DND-41 (cell line): ENCODE measurements around the gene STXBP5L.

Experiments
- ATAC-seq: fragments of 200-7000 bp; cut with Tn5 transposase; 3 replicates; pipeline ENCODE4 v1.9.1; 2021; ENCODE audit warnings: low read depth; ENCODE audit not compliant: insufficient read depth
- DNase-seq: peaks from one replicate; pipeline ENCODE4 v3.0.0-alpha.2; 2020
- H2AFZ ChIP-seq: 2 replicates; pipeline ENCODE4 v1.6.0; 2012; ENCODE audit warnings: low read depth, low read length
- H3K27ac ChIP-seq: 2 replicates; pipeline ENCODE4 v1.5.1; 2012; ENCODE audit warnings: low read length, inconsistent platforms
- H3K27me3 ChIP-seq: fragments of 200-600 bp; sonication (generic); 2 replicates; pipeline ENCODE4 v1.6.0; 2012; ENCODE audit warnings: low read length, mild to moderate bottlenecking, inconsistent platforms; ENCODE audit not compliant: insufficient read depth, poor library complexity
- H3K36me3 ChIP-seq: 2 replicates; pipeline ENCODE4 v1.5.1; 2012; ENCODE audit warnings: low read length, inconsistent platforms; ENCODE audit not compliant: insufficient read depth
- H3K4me1 ChIP-seq: 2 replicates; pipeline ENCODE4 v1.5.1; 2012; ENCODE audit warnings: mild to moderate bottlenecking, low read length; ENCODE audit not compliant: insufficient read depth
- H3K4me2 ChIP-seq: 2 replicates; pipeline ENCODE4 v1.6.0; 2012; ENCODE audit warnings: mild to moderate bottlenecking, moderate library complexity, low read length, inconsistent platforms; ENCODE audit not compliant: insufficient read depth
- H3K4me3 ChIP-seq, 2 experiments: fragments of 200-600 bp in 1 of 2; shearing (Covaris generic) in 1 of 2; 2 replicates each; pipeline ENCODE4 v1.5.1; 2012 to 2016; ENCODE audit warnings: inconsistent platforms in 2 of 2, low read length in 2 of 2, mild to moderate bottlenecking in 2 of 2, low read depth in 1 of 2, moderate library complexity in 1 of 2
- H3K79me2 ChIP-seq: 2 replicates; pipeline ENCODE4 v1.6.0; 2012; ENCODE audit warnings: low read length, inconsistent platforms; ENCODE audit not compliant: insufficient read depth
- H3K9ac ChIP-seq: 2 replicates; pipeline ENCODE4 v1.6.0; 2012; ENCODE audit warnings: low read depth, mild to moderate bottlenecking, inconsistent platforms, low read length, moderate library complexity
- H3K9me3 ChIP-seq: 2 replicates; pipeline ENCODE4 v1.5.1; 2012; ENCODE audit warnings: low read length, moderate library complexity, mild to moderate bottlenecking, inconsistent platforms; ENCODE audit not compliant: insufficient read depth, severe bottlenecking
- H4K20me1 ChIP-seq: 2 replicates; pipeline ENCODE4 v1.6.0; 2012; ENCODE audit warnings: low read length; ENCODE audit not compliant: insufficient read depth
- CTCF ChIP-seq: IDR thresholded peaks from 2 replicates; pipeline ENCODE4 v1.5.1; 2012; ENCODE audit warnings: borderline replicate concordance, low read length, moderate library complexity, mild to moderate bottlenecking; ENCODE audit not compliant: poor library complexity, severe bottlenecking; ENCODE audit errors: extremely low read depth
- EZH2 ChIP-seq: IDR thresholded peaks from 3 replicates; pipeline ENCODE4 v1.6.1; 2012; ENCODE audit warnings: borderline replicate concordance, low read depth, mild to moderate bottlenecking, moderate library complexity, low read length, inconsistent platforms; ENCODE audit not compliant: severe bottlenecking

STXBP5L gene

GRCh38 chr3:121295452-121295851 lies 387.4 kb downstream of the STXBP5L start:
- DNase-seq (no peak), ATAC-seq (no peak)
- Histone ChIP-seq H4K20me1 (no peaks in the 10 kb centered on the region), H3K27me3 (no peaks in the 10 kb centered on the region), H3K9me3 (no peaks in the 10 kb centered on the region), H3K9ac (no peak overlapping the region), H3K27ac (no peak overlapping the region), H3K4me1 (no peaks in the 10 kb centered on the region), H3K4me3 (no peak overlapping the region), H3K4me2 (no peak overlapping the region), H3K79me2 (no peaks in the 10 kb centered on the region), H2AFZ (no peak overlapping the region), H3K36me3 (no peaks in the 10 kb centered on the region)
- TF ChIP-seq CTCF = no peak
- no peak for TF ChIP-seq EZH2

- Histone ChIP-seq H3K27ac (no peak overlapping the region), H3K9me3 (no peaks in the 10 kb centered on the region), H2AFZ (no peak overlapping the region), H3K4me1 (no peaks in the 10 kb centered on the region), H3K4me2 (no peak overlapping the region), H3K27me3 (no peaks in the 10 kb centered on the region), H3K4me3 (no peak overlapping the region), H3K79me2 (no peaks in the 10 kb centered on the region), H4K20me1 (no peaks in the 10 kb centered on the region), H3K36me3 (no peaks in the 10 kb centered on the region), H3K9ac (no peak overlapping the region)
- TF ChIP-seq EZH2 = no peak
- no peak for TF ChIP-seq CTCF
- DNase-seq = no peak
- no peak for ATAC-seq
Observed at GRCh38 chr3:121295979-121296378, 388.0 kb downstream of the STXBP5L start.

- Histone ChIP-seq H3K27ac (no peak overlapping the region), H4K20me1 (no peaks in the 10 kb centered on the region), H3K4me1 (no peaks in the 10 kb centered on the region), H3K4me2 (no peak overlapping the region), H2AFZ (no peak overlapping the region), H3K79me2 (no peaks in the 10 kb centered on the region), H3K9me3 (no peaks in the 10 kb centered on the region), H3K27me3 (no peaks in the 10 kb centered on the region), H3K4me3 (no peak overlapping the region), H3K36me3 (no peaks in the 10 kb centered on the region), H3K9ac (no peak overlapping the region)
- no peak for ATAC-seq
- TF ChIP-seq EZH2 (no peak), CTCF (no peak)
- DNase-seq = no peak
Observed at GRCh38 chr3:121324320-121324719, 416.3 kb downstream of the STXBP5L start.

GRCh38 chr3:121330118-121330517 lies 422.1 kb downstream of the STXBP5L start:
- H3K79me2 ChIP-seq = no peaks in the 10 kb centered on the region
- ATAC-seq (no peak), DNase-seq (no peak)
- H2AFZ ChIP-seq = no peak overlapping the region
- H3K4me3 ChIP-seq = no peak overlapping the region
- H3K9me3 ChIP-seq = no peaks in the 10 kb centered on the region
- H3K4me2 ChIP-seq = no peak overlapping the region
- H3K27ac ChIP-seq = no peak overlapping the region
- H3K4me1 ChIP-seq = no peaks in the 10 kb centered on the region
- no peaks in the 10 kb centered on the region for H4K20me1 ChIP-seq
- no peak for TF ChIP-seq EZH2
- no peak for TF ChIP-seq CTCF
- no peaks in the 10 kb centered on the region for H3K36me3 ChIP-seq
- H3K9ac ChIP-seq = no peak overlapping the region
- H3K27me3 ChIP-seq = no peaks in the 10 kb centered on the region
